ENCODE results near the gene FRMPD3. TPM values are rescaled to one million over a fixed set of nuclear protein-coding genes. Genes with fewer than 3 reads are reported as not detected.
A peak's percentile ranks its signal among the peaks of the same experiment; 100 is the strongest.

The FRMPD3 gene
- total RNA-seq: 0.17 TPM
- long read RNA-seq: 0 reads

- no peaks in the 10 kb centered on the region for H3K4me1 ChIP-seq
- intact Hi-C loops (cut with DNase I): no loop called here
- no peak for TF ChIP-seq CTCF (IDR thresholded peaks at IDR 0.05)
- no peaks in the 10 kb centered on the region for H3K27me3 ChIP-seq
- no peak within 1 kb of the TSS for H3K27ac ChIP-seq
- ATAC-seq: peak; percentile 14
- peak within 1 kb of the TSS; percentile 29 for H3K4me3 ChIP-seq
- H3K9me3 ChIP-seq: no peaks in the 10 kb centered on the region
- DNase-seq: no peak
- no peaks in the 10 kb centered on the region for H3K36me3 ChIP-seq
These were observed at the start of gene FRMPD3 for GRCh38 chrX:107448998-107449835. Gene FRMPD3, plus strand, starts transcription at chrX:107449652. Its CDS starts 76,937 bp downstream, at chrX:107526589.

GRCh38 chrX:107420571-107420970, 28.9 kb upstream of the FRMPD3 start:
- no peaks in the 10 kb centered on the region for H3K4me1 ChIP-seq
- no peaks in the 10 kb centered on the region for H3K27me3 ChIP-seq
- TF ChIP-seq CTCF (IDR thresholded peaks at IDR 0.05): no peak
- intact Hi-C loops (cut with DNase I): no loop called here
- ATAC-seq: no peak
- H3K4me3 ChIP-seq: no peak overlapping the region
- H3K9me3 ChIP-seq: no peaks in the 10 kb centered on the region
- DNase-seq: no peak
- no peaks in the 10 kb centered on the region for H3K36me3 ChIP-seq
- H3K27ac ChIP-seq: no peak overlapping the region

GRCh38 chrX:107421337-107421861, 28.1 kb upstream of the FRMPD3 start:
- TF ChIP-seq CTCF (IDR thresholded peaks at IDR 0.05): no peak
- Histone ChIP-seq H3K4me1 (no peaks in the 10 kb centered on the region), H3K36me3 (no peaks in the 10 kb centered on the region), H3K4me3 (no peak overlapping the region), H3K9me3 (no peaks in the 10 kb centered on the region), H3K27me3 (no peaks in the 10 kb centered on the region), H3K27ac (no peak overlapping the region)
- ATAC-seq (no peak), DNase-seq (no peak)
- intact Hi-C loops (cut with DNase I): no loop called here

DNA sequence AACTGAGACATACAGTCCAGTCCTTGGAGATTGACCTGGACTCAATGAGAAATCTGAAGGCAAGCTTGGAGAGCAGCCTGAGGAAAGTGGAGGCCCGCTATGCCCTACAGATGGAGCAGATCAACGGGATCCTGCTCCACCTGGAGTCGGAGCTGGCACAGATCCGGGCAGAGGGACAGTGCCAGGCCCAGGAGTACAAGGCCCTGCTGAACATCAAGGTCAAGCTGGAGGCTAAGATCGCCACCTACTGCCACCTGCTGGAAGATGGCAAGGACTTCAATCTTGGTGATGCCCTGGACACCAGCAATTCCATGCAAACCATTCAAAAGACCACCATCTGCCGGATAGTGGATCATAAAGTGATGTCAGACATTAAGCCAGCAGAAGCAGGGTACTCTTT, 20.4 kb upstream of the FRMPD3 start:
- intact Hi-C loops (cut with DNase I): no loop called here
- Histone ChIP-seq H3K27me3 (no peaks in the 10 kb centered on the region), H3K9me3 (no peaks in the 10 kb centered on the region), H3K4me3 (no peak overlapping the region), H3K27ac (no peak overlapping the region), H3K36me3 (no peaks in the 10 kb centered on the region), H3K4me1 (no peaks in the 10 kb centered on the region)
- DNase-seq (peak; percentile 64), ATAC-seq (no peak)
- TF ChIP-seq CTCF (IDR thresholded peaks at IDR 0.05): peak; percentile 32

DNA sequence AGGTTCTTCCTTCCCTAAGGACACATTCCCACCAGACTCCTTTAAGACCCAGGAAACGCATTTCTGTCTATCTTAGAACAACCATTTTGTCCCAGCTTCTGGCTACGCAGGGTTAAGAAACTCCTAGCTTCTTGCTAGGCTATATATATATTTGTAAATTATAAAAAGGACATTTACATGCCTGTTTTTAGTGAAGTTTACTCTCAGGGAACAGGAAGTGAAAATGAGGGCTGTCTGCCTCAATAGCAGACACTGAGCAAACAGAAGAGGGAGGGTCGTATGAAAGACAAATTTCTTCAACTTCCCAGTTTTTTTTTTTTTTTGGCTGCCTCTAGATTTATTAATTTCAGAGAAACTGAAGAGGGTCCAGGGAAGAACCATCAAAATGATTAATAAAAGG, 9.3 kb upstream of the FRMPD3 start:
- no peaks in the 10 kb centered on the region for H3K27me3 ChIP-seq

More for the DNA sequence above, 9.3 kb upstream of the FRMPD3 start:
- intact Hi-C loops (cut with DNase I): no loop called here
- H3K36me3 ChIP-seq: no peaks in the 10 kb centered on the region
- H3K9me3 ChIP-seq: no peaks in the 10 kb centered on the region
- H3K4me3 ChIP-seq: no peak overlapping the region
- ATAC-seq (no peak), DNase-seq (no peak)
- no peaks in the 10 kb centered on the region for H3K4me1 ChIP-seq
- H3K27ac ChIP-seq: no peak overlapping the region
- no peak for TF ChIP-seq CTCF (IDR thresholded peaks at IDR 0.05)

Data from upper lobe of right lung (tissue), 1 donor.